Transverse colon (tissue), 3 donors: ENCODE data around the gene HOTAIR.

ENCODE experiments used
- CTCF ChIP-seq, 5 experiments: fragments of 200-600 bp in 3 of 5; fragments of 450-650 bp in 2 of 5; sonication (generic) in 3 of 5; IDR thresholded peaks; 1 replicate in 2 of 5; 2 replicates in 3 of 5; pipeline ENCODE4 v1.5.1; 2016 to 2017; ENCODE audit warnings: antibody characterized with exemption in 5 of 5, inconsistent platforms in 3 of 5, mild to moderate bottlenecking in 2 of 5, moderate library complexity in 1 of 5
- POLR2A ChIP-seq: fragments of 450-650 bp; IDR thresholded peaks from one replicate; pipeline ENCODE4 v1.6.1; 2016; ENCODE audit warnings: antibody characterized with exemption, mild to moderate bottlenecking, moderate library complexity

- no peak for TF ChIP-seq CTCF (IDR thresholded peaks at IDR 0.05)
- no peak for TF ChIP-seq POLR2A
Measured at GRCh38 chr12:54022960-54023884, 48.5 kb upstream of the HOTAIR start.
